Upper lobe of left lung (tissue), 4 donors: Measurements from ENCODE around the gene ZXDC.

ENCODE experiments used
- CTCF ChIP-seq, 6 experiments: fragments of 450-650 bp in 4 of 6; fragments of 200-600 bp in 2 of 6; sonication (generic) in 2 of 6; IDR thresholded peaks; one replicate each; pipeline ENCODE4 v1.5.1; 2016 to 2019; ENCODE audit warnings: antibody characterized with exemption in 6 of 6
- POLR2AphosphoS5 ChIP-seq, 2 donors: sonication (generic); formaldehyde crosslinking; IDR thresholded peaks; one replicate each; pipeline ENCODE4 v1.5.1; 2017; ENCODE audit warnings: antibody characterized with exemption in 2 of 2

GRCh38 chr3:126402666-126403302 is 72.9 kb downstream of the ZXDC start:
- TF ChIP-seq CTCF (IDR thresholded peaks at IDR 0.05) = no peak
- TF ChIP-seq POLR2AphosphoS5 (IDR thresholded peaks at IDR 0.05) = no peak
